Upper lobe of right lung (tissue), 1 donor: ENCODE results near the gene PPP1R13B. TPM values are rescaled to one million over a fixed set of nuclear protein-coding genes. Genes with fewer than 3 reads are reported as not detected.

Experiments
- ATAC-seq: fragments of 200-7000 bp; cut with Tn5 transposase; one replicate; pipeline ENCODE4 v1.9.1; 2020; ENCODE audit warnings: mild to moderate bottlenecking, moderate library complexity
- DNase-seq: peaks from one replicate; pipeline ENCODE4 v3.0.0-alpha.2; 2020
- H3K27ac ChIP-seq: fragments of 200-600 bp; one replicate; pipeline ENCODE4 v1.8.0; 2022
- H3K27me3 ChIP-seq: fragments of 200-600 bp; one replicate; pipeline ENCODE4 v1.8.0; 2022; ENCODE audit warnings: mild to moderate bottlenecking
- H3K36me3 ChIP-seq: fragments of 200-600 bp; one replicate; pipeline ENCODE4 v1.8.0; 2022
- H3K4me1 ChIP-seq: fragments of 200-600 bp; one replicate; pipeline ENCODE4 v1.8.0; 2022
- H3K4me3 ChIP-seq: fragments of 200-600 bp; one replicate; pipeline ENCODE4 v1.8.0; 2022; ENCODE audit warnings: mild to moderate bottlenecking
- H3K9me3 ChIP-seq: fragments of 200-600 bp; one replicate; pipeline ENCODE4 v1.8.0; 2022
- intact Hi-C: fragments of 100-400 bp; cut with DNase I; formaldehyde crosslinking; loops from one replicate; pipeline ENCODE4 v1.11.0; 2022
- total RNA-seq: library from RNA; stranded (reverse); fragmentation: NEBNext Ultra II Directional; extraction: Animal tissue kit (Norgen Biotek cat#: 25700); gene quantifications from one replicate; pipeline ENCODE4 v1.2.1, GENCODE V29; 2021
- TF ChIP-seq, protein P1 (sequence below): fragments of 200-600 bp; IDR thresholded peaks from one replicate; pipeline ENCODE4 v1.8.0; 2022; ENCODE audit warnings: antibody characterized with exemption
- donor health status: DM: no; HTN: yes; CAD: no; lungs with severe emphysema.

Gene PPP1R13B
- total RNA-seq, 1 donor from 2014 or later: 78.5 TPM

DNA sequence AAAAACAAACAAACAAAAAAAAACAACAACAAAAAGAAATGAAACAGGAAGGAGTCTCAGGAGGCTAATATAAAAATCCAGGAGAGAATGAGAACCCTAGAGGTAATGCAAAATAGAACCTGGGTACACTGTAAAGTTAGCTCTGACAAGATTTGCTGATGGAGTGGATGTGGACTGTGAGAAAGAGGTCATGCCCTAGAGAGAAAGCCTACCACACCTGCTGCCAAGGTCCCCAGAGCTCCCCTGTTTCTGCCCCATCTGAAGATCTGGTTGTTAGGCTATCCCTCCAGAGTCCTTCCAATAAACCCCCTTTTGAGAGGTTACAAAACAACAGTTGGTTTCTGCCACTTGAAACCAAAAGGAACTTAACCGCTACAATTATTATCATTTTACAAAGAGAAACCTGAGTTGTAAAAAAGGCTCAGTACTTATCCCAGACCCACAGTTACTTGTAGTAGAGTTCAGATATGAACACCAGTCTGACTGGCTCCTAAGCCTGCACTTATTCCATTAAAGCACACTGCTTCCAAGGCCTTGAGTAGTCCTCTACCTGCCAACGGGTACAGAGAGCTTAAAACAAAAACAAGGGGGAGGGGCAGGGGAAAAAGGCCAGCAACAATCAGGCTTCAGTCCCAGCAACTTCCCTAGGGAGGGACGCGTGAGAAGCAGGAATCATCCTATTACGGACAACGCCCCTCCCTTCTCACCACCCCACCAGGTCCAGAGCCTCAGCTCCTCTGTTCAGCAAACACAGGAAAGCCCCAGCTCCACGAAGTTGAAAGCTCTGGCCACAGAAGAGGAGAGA, 27.7 kb downstream of the PPP1R13B start:
- TF ChIP-seq, protein P1, sequence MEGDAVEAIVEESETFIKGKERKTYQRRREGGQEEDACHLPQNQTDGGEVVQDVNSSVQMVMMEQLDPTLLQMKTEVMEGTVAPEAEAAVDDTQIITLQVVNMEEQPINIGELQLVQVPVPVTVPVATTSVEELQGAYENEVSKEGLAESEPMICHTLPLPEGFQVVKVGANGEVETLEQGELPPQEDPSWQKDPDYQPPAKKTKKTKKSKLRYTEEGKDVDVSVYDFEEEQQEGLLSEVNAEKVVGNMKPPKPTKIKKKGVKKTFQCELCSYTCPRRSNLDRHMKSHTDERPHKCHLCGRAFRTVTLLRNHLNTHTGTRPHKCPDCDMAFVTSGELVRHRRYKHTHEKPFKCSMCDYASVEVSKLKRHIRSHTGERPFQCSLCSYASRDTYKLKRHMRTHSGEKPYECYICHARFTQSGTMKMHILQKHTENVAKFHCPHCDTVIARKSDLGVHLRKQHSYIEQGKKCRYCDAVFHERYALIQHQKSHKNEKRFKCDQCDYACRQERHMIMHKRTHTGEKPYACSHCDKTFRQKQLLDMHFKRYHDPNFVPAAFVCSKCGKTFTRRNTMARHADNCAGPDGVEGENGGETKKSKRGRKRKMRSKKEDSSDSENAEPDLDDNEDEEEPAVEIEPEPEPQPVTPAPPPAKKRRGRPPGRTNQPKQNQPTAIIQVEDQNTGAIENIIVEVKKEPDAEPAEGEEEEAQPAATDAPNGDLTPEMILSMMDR: no peak
- Histone ChIP-seq H3K4me3 (no peak overlapping the region), H3K27ac (peak overlapping the region; percentile 47), H3K27me3 (no peaks in the 10 kb centered on the region), H3K9me3 (no peaks in the 10 kb centered on the region), H3K4me1 (peaks cover 43% of the 10 kb centered on the region), H3K36me3 (no peaks in the 10 kb centered on the region)
- DNase-seq (peak; percentile 60), ATAC-seq (peak; percentile 96)
- intact Hi-C loops: no loop called here

DNA sequence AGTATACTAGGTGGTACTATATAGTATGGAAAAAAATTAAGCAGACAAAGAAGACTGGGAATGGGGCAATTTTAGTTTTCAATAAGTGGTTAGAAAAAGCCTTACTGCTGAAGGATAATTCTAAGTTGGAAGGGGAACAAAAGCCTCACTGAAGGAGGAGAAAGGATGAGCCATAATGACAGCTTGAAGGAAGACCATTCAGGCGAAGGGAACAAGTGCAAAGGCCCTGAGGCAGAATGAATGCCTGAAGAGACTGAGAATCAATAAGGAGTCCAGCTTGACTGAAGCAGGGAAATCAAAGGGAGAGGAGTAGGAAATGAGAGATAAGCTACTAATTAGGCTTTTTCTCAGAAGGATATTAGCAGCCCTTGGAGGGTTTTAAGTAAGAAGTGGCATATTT, 28.5 kb downstream of the PPP1R13B start:
- DNase-seq (no peak), ATAC-seq (no peak)
- Histone ChIP-seq H3K27ac (peak overlapping the region; percentile 47), H3K4me3 (no peak overlapping the region), H3K4me1 (peaks cover 39% of the 10 kb centered on the region), H3K36me3 (no peaks in the 10 kb centered on the region), H3K9me3 (no peaks in the 10 kb centered on the region), H3K27me3 (no peaks in the 10 kb centered on the region)
- intact Hi-C loops: no loop called here
- TF ChIP-seq, protein P1: no peak

DNA sequence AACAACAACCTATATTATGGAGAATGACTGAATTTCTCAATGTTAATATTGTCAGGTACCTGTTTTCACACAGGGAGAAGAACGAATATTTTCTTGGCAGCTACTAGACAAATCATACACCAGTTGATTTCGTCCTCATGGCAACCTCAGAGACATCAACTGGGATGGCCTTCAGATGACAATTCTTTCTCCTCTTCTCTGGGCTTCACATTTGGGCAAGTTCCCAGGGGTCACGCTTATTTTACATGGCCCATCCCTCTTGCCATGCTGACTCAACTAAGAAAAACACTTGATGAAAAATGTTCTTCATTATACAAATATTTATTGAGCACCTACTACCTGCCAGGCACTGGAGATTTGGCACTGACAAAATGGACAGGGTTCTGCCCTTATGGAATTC, 29.0 kb downstream of the PPP1R13B start:
- peaks cover 39% of the 10 kb centered on the region for H3K4me1 ChIP-seq
- intact Hi-C loops: no loop called here
- no peak overlapping the region for H3K4me3 ChIP-seq
- DNase-seq: no peak
- TF ChIP-seq, protein P1: no peak
- H3K27me3 ChIP-seq: no peaks in the 10 kb centered on the region
- no peaks in the 10 kb centered on the region for H3K9me3 ChIP-seq
- ATAC-seq: no peak
- peak overlapping the region; percentile 47 for H3K27ac ChIP-seq
- H3K36me3 ChIP-seq: no peaks in the 10 kb centered on the region

DNA sequence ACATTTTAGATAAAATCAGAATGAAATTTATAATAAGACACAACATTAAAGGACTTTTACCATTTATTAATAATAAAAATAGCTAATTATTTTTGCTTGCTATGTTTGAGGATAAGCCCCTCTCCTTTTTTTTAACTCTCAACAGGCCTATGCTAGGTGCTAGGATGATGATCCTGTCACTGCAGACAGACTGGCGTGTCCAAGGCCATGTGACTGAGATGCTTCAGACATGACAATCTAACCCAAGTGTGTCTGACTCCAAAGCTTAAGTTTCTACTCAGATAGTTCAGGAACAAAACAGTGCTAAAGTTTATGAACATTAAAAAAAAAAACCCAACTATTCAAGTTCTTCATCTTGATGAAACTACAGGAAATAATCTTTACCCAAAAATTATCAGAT, 29.8 kb downstream of the PPP1R13B start:
- intact Hi-C loops: no loop called here
- peaks cover 39% of the 10 kb centered on the region for H3K4me1 ChIP-seq
- ATAC-seq (no peak), DNase-seq (no peak)
- no peaks in the 10 kb centered on the region for H3K36me3 ChIP-seq
- TF ChIP-seq, protein P1: no peak
- no peak overlapping the region for H3K27ac ChIP-seq
- H3K9me3 ChIP-seq: no peaks in the 10 kb centered on the region
- H3K27me3 ChIP-seq: no peaks in the 10 kb centered on the region
- H3K4me3 ChIP-seq: no peak overlapping the region

DNA sequence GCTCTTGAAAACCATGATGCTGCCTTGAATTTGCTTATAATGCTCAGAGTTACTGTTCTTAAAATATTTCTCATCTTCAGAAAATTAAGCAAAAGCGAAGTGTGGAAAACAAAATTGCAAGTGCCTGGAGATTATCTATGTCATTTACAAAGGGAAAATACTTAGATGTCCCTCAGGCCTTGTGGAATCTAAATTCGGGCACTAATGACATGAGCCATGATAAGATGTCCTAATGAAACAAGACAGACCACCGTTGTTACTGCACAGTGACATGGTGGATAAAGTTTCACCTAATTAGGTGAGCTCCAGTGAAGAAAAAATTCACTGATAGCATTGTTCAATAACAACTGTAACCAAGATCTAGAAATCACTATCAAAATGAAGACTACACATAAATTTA, 30.4 kb downstream of the PPP1R13B start:
- H3K36me3 ChIP-seq: no peaks in the 10 kb centered on the region
- peaks cover 39% of the 10 kb centered on the region for H3K4me1 ChIP-seq
- DNase-seq: no peak
- H3K27me3 ChIP-seq: no peaks in the 10 kb centered on the region
- no peak overlapping the region for H3K27ac ChIP-seq
- no peaks in the 10 kb centered on the region for H3K9me3 ChIP-seq
- intact Hi-C loops: no loop called here
- TF ChIP-seq, protein P1: no peak
- H3K4me3 ChIP-seq: no peak overlapping the region
- no peak for ATAC-seq
